ENCODE measurements around the gene KCNT2.

DNA sequence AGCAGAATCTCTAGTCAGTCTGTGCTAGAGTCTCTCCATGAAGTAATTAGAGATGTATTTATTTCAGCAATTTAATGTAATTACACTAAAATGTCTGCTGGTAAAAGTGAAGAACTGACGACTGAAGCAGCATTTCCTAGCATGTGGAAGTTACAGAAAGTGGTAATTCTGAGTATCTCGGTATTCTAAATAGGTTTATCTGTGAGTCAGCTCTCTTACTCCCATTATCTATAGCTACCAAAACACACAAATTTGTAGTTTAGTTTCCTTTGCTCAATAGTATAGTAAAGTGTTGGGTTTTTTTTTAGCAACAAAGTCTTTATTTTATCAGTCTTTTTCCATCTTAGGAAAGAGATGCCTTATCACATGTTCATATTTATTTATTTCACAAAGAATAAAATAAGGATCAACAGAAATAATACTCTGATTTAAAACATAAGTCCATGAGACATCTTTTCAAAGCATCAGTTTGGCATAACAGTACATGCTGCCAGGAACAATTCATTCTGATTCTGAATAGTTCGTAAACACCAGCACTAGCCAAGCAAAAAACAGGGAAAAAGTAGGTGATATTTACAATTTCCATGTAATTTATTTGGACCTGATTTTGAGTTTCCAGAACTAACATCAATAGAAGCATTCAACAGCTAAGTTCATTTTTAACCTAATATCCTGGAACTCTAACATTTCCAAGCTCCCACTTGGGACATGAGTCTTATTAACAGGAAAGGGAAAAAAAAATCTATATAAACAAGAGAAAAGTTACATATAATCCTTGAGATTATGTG, 76.3 kb downstream of the KCNT2 start:
- no peak for TF ChIP-seq SRF (IDR thresholded peaks at IDR 0.05; ENCODE audit: low read depth, low read length)
- TF ChIP-seq, protein P1, sequence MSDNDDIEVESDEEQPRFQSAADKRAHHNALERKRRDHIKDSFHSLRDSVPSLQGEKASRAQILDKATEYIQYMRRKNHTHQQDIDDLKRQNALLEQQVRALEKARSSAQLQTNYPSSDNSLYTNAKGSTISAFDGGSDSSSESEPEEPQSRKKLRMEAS (IDR thresholded peaks at IDR 0.05), result no peak

Data from H1 (cell line).